ENCODE data around the gene MSRB3.

DNA sequence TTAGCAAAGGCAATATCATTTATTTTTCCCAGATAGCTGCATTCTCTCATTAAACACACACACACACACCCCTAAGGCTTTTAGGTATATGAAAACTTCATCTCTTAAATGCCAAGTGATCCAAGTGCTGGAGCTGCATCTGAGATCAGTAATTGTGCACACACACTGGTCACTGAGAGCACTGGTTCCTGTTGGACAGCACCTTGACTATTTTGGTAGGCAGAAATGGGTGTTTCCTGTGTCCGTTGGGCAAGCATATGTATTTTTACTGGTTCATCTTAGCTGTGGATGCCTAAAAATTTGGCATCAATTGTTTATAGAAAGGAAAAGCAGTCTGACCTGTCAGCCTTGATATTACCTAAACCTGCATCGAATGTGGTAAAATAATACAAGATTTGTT lies 182.5 kb downstream of the MSRB3 start:
- TF ChIP-seq, protein P1, sequence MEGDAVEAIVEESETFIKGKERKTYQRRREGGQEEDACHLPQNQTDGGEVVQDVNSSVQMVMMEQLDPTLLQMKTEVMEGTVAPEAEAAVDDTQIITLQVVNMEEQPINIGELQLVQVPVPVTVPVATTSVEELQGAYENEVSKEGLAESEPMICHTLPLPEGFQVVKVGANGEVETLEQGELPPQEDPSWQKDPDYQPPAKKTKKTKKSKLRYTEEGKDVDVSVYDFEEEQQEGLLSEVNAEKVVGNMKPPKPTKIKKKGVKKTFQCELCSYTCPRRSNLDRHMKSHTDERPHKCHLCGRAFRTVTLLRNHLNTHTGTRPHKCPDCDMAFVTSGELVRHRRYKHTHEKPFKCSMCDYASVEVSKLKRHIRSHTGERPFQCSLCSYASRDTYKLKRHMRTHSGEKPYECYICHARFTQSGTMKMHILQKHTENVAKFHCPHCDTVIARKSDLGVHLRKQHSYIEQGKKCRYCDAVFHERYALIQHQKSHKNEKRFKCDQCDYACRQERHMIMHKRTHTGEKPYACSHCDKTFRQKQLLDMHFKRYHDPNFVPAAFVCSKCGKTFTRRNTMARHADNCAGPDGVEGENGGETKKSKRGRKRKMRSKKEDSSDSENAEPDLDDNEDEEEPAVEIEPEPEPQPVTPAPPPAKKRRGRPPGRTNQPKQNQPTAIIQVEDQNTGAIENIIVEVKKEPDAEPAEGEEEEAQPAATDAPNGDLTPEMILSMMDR (conservative IDR thresholded peaks at IDR 0.05), result no peak
- no peak for TF ChIP-seq EZH2 (IDR thresholded peaks at IDR 0.05; ENCODE audit: low read depth)
